Choroid plexus epithelial cell (primary cell): Measurements from ENCODE around the gene ATXN1.

ENCODE experiments used
- DNase-seq: peaks from one replicate; pipeline ENCODE4 v3.0.0-alpha.2; 2010; ENCODE audit warnings: low read depth
- H3K4me3 ChIP-seq: 2 replicates; pipeline ENCODE4 v1.5.1; 2011; ENCODE audit warnings: low read depth, mild to moderate bottlenecking, control low read depth, low read length, moderate library complexity
- TF ChIP-seq, protein P1 (sequence below): conservative IDR thresholded peaks from 2 replicates; pipeline ENCODE4 v1.5.1; 2011; ENCODE audit warnings: low read depth, mild to moderate bottlenecking, control low read depth, inconsistent platforms, low read length, moderate library complexity

Gene ATXN1

GRCh38 chr6:16278048-16278724, 483.1 kb downstream of the ATXN1 start:
- peak; percentile 26 for DNase-seq
- TF ChIP-seq, protein P1, sequence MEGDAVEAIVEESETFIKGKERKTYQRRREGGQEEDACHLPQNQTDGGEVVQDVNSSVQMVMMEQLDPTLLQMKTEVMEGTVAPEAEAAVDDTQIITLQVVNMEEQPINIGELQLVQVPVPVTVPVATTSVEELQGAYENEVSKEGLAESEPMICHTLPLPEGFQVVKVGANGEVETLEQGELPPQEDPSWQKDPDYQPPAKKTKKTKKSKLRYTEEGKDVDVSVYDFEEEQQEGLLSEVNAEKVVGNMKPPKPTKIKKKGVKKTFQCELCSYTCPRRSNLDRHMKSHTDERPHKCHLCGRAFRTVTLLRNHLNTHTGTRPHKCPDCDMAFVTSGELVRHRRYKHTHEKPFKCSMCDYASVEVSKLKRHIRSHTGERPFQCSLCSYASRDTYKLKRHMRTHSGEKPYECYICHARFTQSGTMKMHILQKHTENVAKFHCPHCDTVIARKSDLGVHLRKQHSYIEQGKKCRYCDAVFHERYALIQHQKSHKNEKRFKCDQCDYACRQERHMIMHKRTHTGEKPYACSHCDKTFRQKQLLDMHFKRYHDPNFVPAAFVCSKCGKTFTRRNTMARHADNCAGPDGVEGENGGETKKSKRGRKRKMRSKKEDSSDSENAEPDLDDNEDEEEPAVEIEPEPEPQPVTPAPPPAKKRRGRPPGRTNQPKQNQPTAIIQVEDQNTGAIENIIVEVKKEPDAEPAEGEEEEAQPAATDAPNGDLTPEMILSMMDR = no peak
- H3K4me3 ChIP-seq = no peak overlapping the region

DNA sequence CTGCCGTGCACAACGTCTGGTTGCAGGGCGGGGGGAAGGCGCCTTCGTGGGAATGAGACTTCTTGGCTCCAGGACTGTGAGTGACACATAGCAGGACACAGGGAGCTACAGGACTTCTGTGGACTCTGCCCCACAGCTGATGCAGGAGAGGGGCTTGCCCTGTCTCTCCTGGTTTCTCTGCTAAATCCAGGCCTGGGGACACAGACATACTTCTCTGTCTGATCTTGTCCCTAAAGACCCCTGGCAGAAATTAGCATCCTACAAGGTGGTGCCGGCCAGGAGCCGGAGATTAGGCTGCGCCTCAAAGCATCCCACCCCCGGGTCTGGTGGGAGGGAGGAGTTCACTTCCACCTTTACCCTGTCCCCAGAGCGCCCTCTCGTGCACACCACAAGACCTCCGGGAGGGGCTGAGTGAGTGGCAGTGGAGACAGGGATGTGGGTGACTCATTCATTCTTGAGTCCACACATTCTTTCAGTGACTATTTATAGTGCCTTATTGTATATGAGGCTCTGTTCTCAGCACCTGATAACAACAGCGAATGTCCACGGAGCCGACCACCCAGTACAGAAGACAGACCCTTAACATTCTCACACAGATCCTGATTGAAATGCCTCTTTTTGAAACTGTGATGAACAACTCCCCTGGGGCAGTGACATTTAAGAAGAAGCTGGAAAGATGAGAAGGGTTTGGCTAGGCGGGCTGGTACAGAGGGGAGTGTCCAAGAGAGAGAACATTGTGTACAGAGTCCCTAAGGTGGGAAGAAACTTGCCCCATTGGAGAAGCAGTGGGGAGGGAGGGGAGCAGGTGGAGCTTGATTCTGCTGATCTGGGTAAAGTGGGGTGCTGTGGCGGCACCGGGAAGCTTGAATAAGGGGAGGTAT, 483.9 kb downstream of the ATXN1 start:
- no peak overlapping the region for H3K4me3 ChIP-seq
- TF ChIP-seq, protein P1 = peak; percentile 64
- peak; percentile 92 for DNase-seq

DNA sequence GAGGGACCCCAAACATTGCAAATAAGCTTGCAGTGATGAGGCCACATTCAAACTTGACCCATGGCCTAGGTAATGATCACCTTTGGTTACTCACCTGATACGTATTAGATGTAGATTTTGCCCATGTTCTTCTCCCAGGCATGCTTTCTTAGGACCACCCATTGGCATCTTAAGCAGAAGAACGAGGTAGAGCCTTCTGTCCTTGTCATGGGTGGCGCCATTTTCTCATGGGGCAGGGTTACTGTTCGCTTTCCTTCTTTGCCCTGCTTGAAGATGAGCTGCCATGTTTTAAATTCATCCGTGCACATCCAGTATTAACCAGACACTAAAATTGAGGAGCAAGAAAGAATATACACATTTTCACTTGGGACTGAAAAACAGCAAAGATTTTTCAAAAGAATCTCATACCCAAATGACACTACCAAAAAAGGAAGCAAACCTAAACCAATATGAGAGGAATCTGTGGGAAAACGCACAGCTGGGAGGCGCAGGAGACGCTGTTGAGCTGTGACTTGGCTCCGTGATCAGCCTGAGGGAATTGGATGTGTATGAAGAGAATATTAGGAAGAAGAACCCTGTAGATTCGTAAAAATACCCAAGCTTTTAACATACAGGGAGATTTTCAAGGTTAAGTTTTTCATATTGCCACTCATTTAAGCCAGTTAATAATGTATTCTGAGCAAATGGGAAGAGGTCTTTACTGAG, 486.2 kb downstream of the ATXN1 start:
- no peak overlapping the region for H3K4me3 ChIP-seq
- TF ChIP-seq, protein P1 = no peak
- DNase-seq = no peak

GRCh38 chr6:16274483-16274882, 486.8 kb downstream of the ATXN1 start:
- DNase-seq = no peak
- no peak overlapping the region for H3K4me3 ChIP-seq
- TF ChIP-seq, protein P1 = no peak

GRCh38 chr6:16273256-16273655, 488.0 kb downstream of the ATXN1 start:
- H3K4me3 ChIP-seq = no peak overlapping the region
- DNase-seq = peak; percentile 66
- TF ChIP-seq, protein P1 = no peak

- TF ChIP-seq, protein P1 = no peak
Observed at GRCh38 chr6:16272201-16272600, 489.1 kb downstream of the ATXN1 start.

More at GRCh38 chr6:16272201-16272600, 489.1 kb downstream of the ATXN1 start:
- H3K4me3 ChIP-seq = no peak overlapping the region
- DNase-seq = no peak
